ENCODE data around the gene LRP8.

Gene LRP8

GRCh38 chr1:53359934-53360276, 32.0 kb upstream of the LRP8 start:
- DNase-seq (ENCODE audit: low read depth, low spot score), result no peak

DNA sequence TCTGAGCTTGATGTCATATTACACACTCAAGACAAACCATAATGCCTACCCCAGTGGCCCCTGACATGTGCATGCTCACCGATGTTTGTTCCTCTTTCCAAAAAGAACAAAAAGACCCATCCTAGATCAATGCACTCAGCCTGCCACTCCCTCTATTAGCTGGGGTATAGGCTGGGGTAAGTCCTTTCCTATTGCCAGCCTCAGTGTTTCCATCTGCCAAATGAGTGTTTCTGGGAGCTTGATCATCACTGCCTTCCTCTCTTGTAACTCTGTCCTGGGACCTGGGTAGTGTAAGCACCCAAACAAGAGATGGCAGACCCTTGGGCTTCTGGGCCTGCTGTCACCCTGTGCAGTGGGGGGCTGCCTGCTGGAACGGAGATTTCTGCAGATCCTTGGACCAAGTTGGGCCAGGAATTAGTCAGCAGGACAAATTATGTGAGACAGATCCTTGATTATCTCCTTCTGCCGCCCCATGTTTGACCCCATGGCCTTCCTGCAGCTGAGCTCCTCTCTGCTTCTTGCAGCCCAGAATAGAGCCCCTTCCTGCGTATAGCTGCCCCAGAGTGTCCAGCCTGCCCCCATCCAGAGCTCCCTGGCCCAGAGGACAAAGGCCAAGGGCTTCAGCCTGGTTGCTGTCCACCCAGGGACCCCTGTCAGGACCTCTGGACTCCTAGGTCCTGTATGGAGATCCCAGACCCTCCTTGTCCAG, 31.5 kb upstream of the LRP8 start:
- no peak for DNase-seq (ENCODE audit: low read depth, low spot score)

- DNase-seq (ENCODE audit: low read depth, low spot score), result no peak
Measured at GRCh38 chr1:53356637-53357036, 28.8 kb upstream of the LRP8 start.

DNA sequence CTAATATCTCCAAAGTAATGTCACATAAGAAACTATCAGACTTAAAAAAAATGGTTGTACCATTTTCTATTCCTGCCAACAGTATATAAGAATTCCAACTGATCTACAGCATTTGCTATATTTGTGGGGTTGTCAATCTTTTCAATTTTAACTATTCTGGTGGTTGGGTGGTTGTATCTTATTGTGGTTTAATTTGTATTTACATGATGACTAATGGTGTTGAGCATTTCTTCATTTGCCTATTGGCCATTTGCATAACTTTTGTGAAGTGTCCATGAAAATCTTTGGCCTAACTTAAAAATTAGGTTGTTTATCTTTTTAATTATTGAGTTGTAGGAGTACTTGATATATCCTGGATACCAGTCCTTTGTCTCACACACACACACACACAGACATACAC, 26.2 kb upstream of the LRP8 start:
- no peak for DNase-seq (ENCODE audit: low read depth, low spot score)

DNA sequence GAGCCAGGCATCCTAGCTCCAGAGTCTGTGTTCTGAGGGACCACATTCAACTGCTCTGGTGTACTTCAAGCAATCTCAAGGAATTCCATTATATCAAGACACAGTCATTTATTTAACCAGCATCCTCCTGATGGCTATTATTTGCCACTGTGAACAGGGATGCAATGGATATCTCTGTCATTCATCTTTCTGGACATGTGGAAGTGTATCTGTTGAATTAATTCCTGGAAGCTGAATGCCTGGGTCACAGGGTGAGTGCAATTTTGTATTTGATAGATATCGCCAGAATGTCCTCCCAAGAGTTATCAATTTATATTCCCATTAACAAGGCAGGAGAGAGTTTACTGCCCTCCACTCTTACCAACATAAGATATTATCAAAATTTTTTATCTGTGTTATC, 24.7 kb upstream of the LRP8 start:
- no peak for DNase-seq (ENCODE audit: low read depth, low spot score)

DNA sequence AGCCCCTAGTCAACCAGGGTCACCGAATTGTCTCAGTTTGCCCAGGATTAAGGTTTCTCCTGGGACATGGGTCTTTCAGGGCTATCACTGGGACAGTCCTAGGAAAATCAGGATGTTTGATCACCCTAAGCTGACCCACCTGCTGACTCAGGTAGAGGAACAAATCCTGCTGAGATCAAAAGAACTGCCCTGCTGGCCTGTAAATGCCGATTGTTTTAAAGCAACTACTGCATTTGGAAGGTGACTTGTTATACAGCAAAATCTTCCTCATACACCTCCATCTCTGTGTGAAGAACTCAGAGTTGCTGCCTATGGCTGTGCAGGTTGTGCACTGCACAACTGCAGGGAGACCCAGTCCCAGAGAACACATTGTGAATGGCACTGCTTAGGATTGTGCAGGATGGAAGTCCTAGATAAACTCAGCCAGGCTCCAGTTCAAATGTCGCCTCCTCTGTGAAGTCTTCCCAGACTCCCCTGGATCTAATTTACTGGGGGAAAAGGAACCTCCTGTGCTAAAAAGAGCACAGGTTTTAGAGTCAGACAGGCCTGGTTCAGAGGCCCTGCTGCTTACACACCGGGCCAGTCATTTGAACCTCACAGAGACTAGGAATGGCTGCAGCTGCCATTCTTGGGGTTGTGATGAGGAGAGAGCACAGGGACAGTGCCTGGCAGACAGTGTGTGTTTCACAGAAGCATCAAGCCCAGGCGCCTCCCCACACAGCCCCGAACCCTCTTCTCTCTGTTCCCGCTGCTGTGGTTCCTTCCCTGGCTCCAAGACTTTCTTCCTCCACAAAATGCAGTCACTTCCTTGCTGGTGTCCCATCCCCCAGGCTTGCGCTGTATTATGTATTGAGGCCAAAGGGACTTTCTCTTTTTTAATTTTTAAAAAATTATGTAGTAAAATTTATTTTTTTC, 23.2 kb upstream of the LRP8 start:
- no peak for DNase-seq (ENCODE audit: low read depth, low spot score)

- no peak for DNase-seq (ENCODE audit: low read depth, low spot score)
Measured at GRCh38 chr1:53349968-53350852, 22.3 kb upstream of the LRP8 start.

DNA sequence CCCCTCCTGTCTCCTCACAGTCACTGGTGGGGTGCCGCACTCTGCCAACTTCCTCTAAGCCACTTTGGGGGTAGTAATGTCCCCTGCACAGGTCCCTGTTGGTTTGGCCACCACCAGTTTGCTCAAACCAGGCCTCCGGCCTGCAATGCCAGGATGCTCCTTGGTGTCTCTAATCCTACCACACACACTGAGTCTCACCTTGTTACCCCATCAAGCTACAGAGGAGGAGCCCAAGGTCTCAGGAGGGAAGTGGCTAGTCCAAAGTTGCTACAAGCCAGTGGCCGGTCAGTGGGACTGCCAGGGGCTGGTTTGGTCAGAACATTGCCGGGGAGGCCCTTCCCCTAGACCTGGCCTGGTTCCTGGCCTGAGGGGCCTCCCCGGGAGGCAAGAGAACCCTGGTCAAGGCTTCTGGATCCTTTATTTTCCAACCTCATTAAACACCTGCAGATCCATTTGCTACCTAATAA, 21.5 kb upstream of the LRP8 start:
- DNase-seq (ENCODE audit: low read depth, low spot score), result no peak

GRCh38 chr1:53348486-53349368, 20.9 kb upstream of the LRP8 start:
- DNase-seq (ENCODE audit: low read depth, low spot score), result no peak

DNA sequence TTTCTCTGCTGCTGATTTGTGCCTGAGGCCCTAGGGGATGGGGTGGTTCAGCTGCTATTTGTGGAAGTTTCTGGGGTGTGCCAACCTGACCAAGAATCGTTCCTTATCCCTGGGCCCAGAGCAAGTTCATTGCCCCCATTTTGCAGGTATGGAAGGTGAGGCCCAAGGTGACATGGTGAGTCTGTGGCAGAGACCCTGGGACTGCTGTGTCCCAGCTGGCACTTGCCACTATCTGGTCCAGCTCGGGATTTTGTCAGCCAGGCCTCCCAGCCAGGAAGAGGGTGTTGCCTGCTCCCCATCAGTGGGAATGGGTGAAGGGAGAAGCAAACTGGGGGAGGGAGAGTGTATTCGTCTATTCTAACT, 18.9 kb upstream of the LRP8 start:
- no peak for DNase-seq (ENCODE audit: low read depth, low spot score)

GRCh38 chr1:53345996-53346813, 18.3 kb upstream of the LRP8 start:
- DNase-seq (ENCODE audit: low read depth, low spot score), result no peak

DNA sequence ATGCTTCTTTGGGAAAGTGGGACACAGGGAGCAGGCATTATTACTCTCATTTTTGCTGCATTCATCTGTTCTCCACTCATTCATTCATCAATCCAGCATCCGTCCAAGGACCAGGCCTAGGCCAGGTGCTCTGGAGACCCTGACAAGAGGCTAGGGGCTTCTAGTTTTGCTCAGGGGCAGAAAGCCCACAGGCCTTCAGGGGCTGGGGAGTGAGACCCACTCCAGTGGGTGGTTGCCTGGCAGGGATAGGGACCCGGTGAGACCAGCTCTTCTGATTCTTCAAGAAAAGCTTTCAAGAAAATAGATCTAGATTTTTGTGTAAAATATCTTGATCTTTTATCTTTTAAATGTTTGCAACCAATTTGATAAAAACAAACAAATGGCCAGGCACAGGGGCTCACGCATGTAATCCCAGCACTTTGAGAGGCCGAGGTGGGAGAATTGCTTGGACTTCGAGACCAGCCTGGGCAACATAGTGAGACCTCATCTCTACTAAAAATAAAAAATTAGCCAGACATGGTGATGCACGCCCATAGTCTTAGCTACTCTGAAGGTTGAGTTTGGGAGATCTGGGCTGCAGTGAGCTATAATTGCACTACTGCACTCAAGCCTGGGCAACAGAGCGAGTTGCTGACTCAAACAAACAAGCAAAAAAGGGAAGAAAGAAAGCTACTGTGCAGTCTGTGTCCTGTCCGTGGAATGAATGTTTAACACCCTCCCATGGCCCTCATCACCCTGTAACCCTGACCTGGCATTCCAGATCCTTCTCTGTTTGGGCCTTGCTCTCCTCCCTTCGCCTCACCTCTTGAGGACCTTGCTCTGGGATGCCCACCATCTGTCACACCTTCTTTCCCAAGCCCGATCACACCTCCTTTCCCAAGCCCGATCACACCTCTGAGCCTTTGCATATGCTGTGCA, 17.3 kb upstream of the LRP8 start:
- no peak for DNase-seq (ENCODE audit: low read depth, low spot score)

DNA sequence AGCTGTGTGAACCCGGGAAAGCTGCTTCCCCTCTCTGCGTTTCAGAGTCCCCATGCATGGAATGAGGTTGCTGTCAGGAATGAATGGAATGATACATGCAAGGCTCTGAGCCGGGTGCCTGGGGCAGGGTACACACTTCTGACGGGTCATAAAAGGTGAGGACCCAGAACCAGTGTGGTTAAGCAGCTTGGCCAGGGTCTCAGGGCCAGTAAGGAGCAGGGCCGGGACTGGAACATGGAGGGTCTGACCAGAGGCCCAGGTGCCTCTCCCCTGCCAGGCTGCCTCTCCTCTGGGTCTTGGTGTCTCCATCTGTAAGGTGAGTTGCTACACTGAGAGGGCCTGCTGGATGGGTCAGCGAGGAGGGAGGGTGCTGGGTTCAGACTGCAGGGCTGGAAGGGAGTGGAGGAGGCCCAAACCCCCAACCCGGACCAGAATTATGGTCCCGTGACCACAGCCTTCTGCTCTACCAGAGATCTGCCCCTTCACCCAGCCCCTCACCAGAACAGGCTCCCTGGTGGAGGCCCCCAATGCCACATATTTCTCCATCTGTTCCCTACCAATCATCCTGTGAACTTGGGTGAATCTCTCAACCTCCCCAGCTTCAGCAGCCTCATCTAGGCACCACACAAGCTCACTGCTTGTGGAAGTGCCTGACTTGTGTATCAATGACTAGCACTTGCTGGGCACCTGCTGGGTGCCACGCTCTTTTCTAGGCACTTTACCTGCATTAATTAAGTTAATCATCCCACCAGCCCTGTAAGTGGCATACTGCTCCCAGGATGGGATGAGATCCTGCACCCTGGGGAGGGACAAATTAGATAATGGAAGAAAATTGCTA, 16.2 kb upstream of the LRP8 start:
- no peak for DNase-seq (ENCODE audit: low read depth, low spot score)

DNA sequence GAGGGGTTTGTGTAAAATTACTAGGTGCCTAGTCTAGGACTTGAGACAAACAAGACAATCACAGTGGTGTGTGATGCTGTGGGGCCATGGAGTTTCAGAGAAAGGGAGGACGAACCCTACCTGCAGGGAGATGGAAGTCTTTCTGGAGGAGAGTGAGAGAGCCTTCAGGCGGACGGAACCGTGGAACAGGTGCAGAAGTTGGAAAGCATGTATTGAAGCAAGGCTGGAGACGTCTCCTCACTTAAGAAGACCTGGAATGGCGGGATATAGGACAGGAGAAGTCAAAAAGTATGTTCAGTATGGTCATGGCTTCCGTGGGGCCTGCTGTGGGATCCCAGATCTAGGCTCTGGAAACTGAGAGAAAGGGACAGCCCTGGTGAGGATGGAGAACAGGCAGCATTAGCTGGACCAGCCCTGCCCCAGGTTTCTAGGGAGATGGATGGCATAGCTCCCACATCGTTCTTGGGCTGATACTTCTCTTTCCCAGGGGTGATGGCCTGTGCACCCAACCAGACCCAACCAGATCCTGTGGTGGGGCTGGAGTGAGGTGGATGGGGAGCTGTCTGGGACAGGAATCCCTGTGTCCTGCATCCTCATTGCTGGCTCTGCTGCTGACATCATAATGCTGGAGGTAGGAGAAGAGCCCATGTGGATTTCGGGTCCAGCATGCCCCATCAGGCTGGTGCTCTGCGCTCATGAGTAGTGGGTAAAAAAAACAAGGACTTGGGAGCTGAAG, 15.0 kb upstream of the LRP8 start:
- DNase-seq (ENCODE audit: low read depth, low spot score), result no peak

DNA sequence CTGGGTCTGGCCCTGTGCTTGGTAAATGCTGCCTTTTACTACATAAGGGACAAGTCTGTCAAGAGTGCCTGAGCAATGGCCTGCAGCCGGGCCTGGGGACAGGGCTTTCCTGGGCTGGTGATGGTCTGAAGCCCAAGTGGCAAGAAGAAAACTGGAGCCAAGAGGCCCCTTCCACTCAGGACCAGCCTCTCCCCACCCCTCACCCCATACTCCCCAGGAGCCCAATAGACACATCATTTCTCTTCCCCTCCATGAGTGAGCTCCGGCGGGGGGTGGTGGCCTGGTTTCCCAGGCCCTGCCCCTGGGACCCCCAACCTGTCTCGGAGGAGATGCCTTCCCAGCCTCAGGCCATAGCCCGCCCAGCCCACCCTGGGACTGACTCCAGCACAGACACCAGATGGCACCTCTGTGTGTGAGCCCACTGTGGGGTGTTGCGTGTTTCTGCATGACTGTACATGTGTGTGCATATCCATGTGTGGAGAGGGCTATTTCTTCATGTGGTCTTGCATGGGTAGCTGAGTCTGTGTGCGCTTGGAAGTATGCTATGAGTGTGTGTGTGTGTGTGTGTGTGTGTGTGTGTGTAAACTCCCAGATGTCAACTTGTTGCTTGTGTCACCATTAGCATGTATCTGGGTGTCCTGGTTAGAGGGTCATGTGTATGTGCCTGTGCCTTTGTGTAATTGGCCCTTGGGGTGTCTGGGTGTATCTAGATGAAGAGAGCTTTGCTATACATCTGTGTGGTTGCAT, 14.3 kb upstream of the LRP8 start:
- DNase-seq (ENCODE audit: low read depth, low spot score), result no peak

DNA sequence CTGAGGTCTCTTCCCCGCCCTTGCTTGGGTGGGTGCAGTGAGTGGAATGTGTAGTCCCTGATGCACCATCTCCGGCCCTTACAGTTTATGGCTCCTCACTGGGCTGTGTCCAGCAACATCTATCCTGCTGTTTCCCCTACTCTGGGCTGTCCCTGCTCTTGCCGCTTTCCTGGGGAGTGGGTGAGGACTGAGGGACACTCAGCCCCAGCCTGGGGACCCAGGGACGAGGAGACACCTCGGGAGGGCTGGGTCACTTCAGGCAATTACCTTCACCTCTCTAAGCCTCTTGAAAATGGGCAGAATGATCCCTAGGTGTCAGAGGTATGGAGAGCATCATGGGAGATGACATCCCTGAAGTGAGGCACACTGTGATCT, 13.6 kb upstream of the LRP8 start:
- DNase-seq (ENCODE audit: low read depth, low spot score), result no peak

Measured in iPS DF 19.7 (cell line).